ENCODE data around the gene ALK.

Gene ALK

GRCh38 chr2:29706171-29706720, 215.1 kb downstream of the ALK start:
- no peak for FAIRE-seq

GRCh38 chr2:29705616-29706015, 215.8 kb downstream of the ALK start:
- no peak for FAIRE-seq

GRCh38 chr2:29703336-29703735, 218.1 kb downstream of the ALK start:
- no peak for FAIRE-seq

- no peak for FAIRE-seq
Measured at GRCh38 chr2:29702276-29702675, 219.1 kb downstream of the ALK start.

GRCh38 chr2:29700560-29700959, 220.8 kb downstream of the ALK start:
- no peak for FAIRE-seq

- FAIRE-seq = no peak
Measured at GRCh38 chr2:29699045-29699444, 222.3 kb downstream of the ALK start.

GRCh38 chr2:29698216-29698615, 223.2 kb downstream of the ALK start:
- no peak for FAIRE-seq

- FAIRE-seq = no peak
Measured at GRCh38 chr2:29697715-29698114, 223.7 kb downstream of the ALK start.

GRCh38 chr2:29697181-29697580, 224.2 kb downstream of the ALK start:
- no peak for FAIRE-seq

GRCh38 chr2:29694741-29695140, 226.6 kb downstream of the ALK start:
- FAIRE-seq = no peak

GRCh38 chr2:29691391-29691950, 229.9 kb downstream of the ALK start:
- no peak for FAIRE-seq

- FAIRE-seq = no peak
Measured at GRCh38 chr2:29689666-29690065, 231.7 kb downstream of the ALK start.

- no peak for FAIRE-seq
Measured at GRCh38 chr2:29688429-29688828, 233.0 kb downstream of the ALK start.

- no peak for FAIRE-seq
Measured at GRCh38 chr2:29687121-29687520, 234.3 kb downstream of the ALK start.

- peak; percentile 41 for FAIRE-seq
Measured at GRCh38 chr2:29676886-29677453, 244.4 kb downstream of the ALK start.

- FAIRE-seq = no peak
Measured at GRCh38 chr2:29664578-29664977, 256.8 kb downstream of the ALK start.

- no peak for FAIRE-seq
Measured at GRCh38 chr2:29663268-29663667, 258.1 kb downstream of the ALK start.

GRCh38 chr2:29662861-29663260, 258.5 kb downstream of the ALK start:
- no peak for FAIRE-seq

- no peak for FAIRE-seq
Measured at GRCh38 chr2:29660201-29660600, 261.2 kb downstream of the ALK start.

- FAIRE-seq = no peak
Measured at GRCh38 chr2:29659178-29659577, 262.2 kb downstream of the ALK start.

- no peak for FAIRE-seq
Measured at GRCh38 chr2:29657674-29658073, 263.7 kb downstream of the ALK start.

- no peak for FAIRE-seq
Measured at GRCh38 chr2:29655391-29656086, 265.8 kb downstream of the ALK start.

- no peak for FAIRE-seq
Measured at GRCh38 chr2:29650631-29651097, 270.7 kb downstream of the ALK start.

- FAIRE-seq = no peak
Measured at GRCh38 chr2:29644949-29645348, 276.4 kb downstream of the ALK start.

Data from A204.1 (cell line).